Bronchial epithelial cell (primary cell): ENCODE results near the gene PFDN2. TPM values are rescaled to one million over a fixed set of nuclear protein-coding genes. Genes with fewer than 3 reads are reported as not detected.
A peak's percentile ranks its signal among the peaks of the same experiment; 100 is the strongest.
"Not testable (repeated sequence)": the region's sequence is repeated elsewhere in the genome, so short reads cannot be mapped to it uniquely, and the experiment has no call there.

Source experiments
- DNase-seq: peaks from one replicate; pipeline ENCODE4 v3.0.0-alpha.2; 2010; ENCODE audit warnings: low read depth
- FAIRE-seq: peaks from 2 replicates; lab custom pipeline; 2011; peaks lifted over from hg19 to GRCh38; lab: Jason Lieb, UNC
- H3K27me3 ChIP-seq: 2 replicates; pipeline ENCODE4 v1.5.1; 2011; ENCODE audit warnings: low read length; ENCODE audit not compliant: control insufficient read depth, insufficient read depth
- H3K36me3 ChIP-seq: 2 replicates; pipeline ENCODE4 v1.5.1; 2011; ENCODE audit warnings: low read length; ENCODE audit not compliant: control insufficient read depth, insufficient read depth
- H3K4me3 ChIP-seq: 2 replicates; pipeline ENCODE4 v1.5.1; 2011; ENCODE audit warnings: mild to moderate bottlenecking, low read depth, low read length, control low read depth
- total RNA-seq: library from RNA; depleted of rRNA; stranded (reverse); fragments of >200 nt; gene quantifications from 2 replicates; pipeline ENCODE4 v1.2.1, GENCODE V29; 2014
- TF ChIP-seq, protein P1 (sequence below): IDR thresholded peaks from 2 replicates; pipeline ENCODE4 v1.5.1; 2011; ENCODE audit warnings: mild to moderate bottlenecking, moderate library complexity, low read length, control low read depth, inconsistent platforms; ENCODE audit not compliant: insufficient read depth, severe bottlenecking

Gene PFDN2
- total RNA-seq, 1 donor from 2014 or later: 204 TPM

GRCh38 chr1:161122967-161123366 lies 5.1 kb upstream of the PFDN2 start:
- peaks cover 24% of the 10 kb centered on the region for H3K36me3 ChIP-seq
- no peak for DNase-seq
- H3K4me3 ChIP-seq: no peak overlapping the region
- TF ChIP-seq, protein P1, sequence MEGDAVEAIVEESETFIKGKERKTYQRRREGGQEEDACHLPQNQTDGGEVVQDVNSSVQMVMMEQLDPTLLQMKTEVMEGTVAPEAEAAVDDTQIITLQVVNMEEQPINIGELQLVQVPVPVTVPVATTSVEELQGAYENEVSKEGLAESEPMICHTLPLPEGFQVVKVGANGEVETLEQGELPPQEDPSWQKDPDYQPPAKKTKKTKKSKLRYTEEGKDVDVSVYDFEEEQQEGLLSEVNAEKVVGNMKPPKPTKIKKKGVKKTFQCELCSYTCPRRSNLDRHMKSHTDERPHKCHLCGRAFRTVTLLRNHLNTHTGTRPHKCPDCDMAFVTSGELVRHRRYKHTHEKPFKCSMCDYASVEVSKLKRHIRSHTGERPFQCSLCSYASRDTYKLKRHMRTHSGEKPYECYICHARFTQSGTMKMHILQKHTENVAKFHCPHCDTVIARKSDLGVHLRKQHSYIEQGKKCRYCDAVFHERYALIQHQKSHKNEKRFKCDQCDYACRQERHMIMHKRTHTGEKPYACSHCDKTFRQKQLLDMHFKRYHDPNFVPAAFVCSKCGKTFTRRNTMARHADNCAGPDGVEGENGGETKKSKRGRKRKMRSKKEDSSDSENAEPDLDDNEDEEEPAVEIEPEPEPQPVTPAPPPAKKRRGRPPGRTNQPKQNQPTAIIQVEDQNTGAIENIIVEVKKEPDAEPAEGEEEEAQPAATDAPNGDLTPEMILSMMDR: no peak
- no peaks in the 10 kb centered on the region for H3K27me3 ChIP-seq
- no peak for FAIRE-seq

DNA sequence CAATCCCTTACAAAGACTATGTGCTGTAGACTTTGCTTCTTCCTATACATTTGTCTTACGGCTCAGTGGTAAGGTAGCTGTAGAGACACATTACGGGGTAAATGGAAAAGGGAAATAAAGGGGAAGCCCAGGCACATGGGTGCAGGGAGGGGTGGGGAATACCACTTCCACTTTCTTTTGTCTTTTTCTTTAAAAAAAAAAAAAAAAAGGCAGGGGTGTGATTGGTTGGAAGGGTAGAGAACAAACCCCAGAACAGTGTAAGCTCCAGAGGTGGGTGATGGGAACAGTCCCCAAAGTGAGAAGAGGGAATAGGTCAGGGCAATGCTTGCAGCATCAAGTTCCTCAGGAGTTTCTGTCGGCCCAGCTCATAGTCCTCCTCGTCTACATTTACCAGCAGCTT lies 4.0 kb upstream of the PFDN2 start:
- H3K27me3 ChIP-seq: no peaks in the 10 kb centered on the region
- no peak overlapping the region for H3K4me3 ChIP-seq
- FAIRE-seq: no peak
- TF ChIP-seq, protein P1: no peak
- DNase-seq: no peak
- H3K36me3 ChIP-seq: peaks cover 24% of the 10 kb centered on the region

- TF ChIP-seq, protein P1: no peak
- Histone ChIP-seq H3K27me3 (no peaks in the 10 kb centered on the region), H3K36me3 (peaks cover 24% of the 10 kb centered on the region), H3K4me3 (no peak overlapping the region)
- FAIRE-seq (no peak), DNase-seq (no peak)
Observed at GRCh38 chr1:161121042-161121650, 3.3 kb upstream of the PFDN2 start.

DNA sequence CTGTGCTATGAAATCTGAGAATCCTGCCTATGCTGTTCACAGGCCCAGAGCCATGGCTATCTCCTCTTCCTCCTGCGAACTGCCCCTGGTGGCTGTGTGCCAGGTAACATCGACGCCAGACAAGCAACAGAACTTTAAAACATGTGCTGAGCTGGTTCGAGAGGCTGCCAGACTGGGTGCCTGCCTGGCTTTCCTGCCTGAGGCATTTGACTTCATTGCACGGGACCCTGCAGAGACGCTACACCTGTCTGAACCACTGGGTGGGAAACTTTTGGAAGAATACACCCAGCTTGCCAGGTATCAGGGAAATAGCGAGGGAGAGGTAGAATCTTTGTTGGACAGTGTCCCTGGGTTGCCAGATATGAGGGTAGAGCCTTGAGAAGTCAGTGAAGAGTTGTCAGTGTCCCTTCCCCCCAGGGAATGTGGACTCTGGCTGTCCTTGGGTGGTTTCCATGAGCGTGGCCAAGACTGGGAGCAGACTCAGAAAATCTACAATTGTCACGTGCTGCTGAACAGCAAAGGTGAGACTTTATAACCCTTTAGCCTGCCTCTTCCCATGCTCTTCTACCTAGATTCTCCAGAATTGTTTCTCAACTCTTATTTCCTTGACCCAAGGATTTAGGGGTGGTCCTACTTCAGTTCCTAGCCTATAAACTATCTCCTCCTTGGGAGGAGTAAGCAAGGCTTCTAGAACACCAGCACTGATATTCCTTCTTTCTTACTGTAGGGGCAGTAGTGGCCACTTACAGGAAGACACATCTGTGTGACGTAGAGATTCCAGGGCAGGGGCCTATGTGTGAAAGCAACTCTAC lies 1.5 kb upstream of the PFDN2 start:
- H3K36me3 ChIP-seq: peaks cover 24% of the 10 kb centered on the region
- TF ChIP-seq, protein P1: peak; percentile 50
- no peaks in the 10 kb centered on the region for H3K27me3 ChIP-seq
- FAIRE-seq (no peak), DNase-seq (peak; percentile 94)
- peak overlapping the region; percentile 97 for H3K4me3 ChIP-seq

GRCh38 chr1:161115961-161116360 lies 1.9 kb downstream of the PFDN2 start:
- H3K27me3 ChIP-seq: not testable (repeated sequence)

DNA sequence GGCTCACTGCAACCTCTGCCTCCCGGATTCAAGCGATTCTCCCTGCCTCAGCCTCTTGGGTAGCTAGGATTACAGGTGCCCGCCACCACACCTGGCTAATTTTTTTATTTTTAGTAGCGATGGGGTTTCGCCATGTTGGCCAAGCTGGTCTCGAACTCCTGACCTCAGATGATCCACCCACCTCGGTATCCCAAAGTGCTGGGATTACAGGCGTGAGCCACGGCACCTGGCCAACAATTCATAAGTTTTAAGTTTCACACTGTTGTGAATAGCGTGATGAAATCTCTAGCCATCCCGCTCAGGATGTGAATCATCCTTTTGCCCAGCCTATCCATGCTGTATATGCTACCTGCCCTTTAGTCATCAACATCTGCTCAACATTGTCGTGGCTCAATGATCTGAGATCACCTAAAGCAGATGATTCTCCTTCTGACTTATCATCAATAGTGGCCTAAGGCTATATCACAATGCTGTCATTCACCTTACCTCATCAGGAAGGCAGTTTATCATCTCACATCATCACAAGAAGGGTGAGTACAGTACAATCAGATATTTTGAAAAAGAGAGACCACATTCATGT lies 2.6 kb downstream of the PFDN2 start:
- Histone ChIP-seq H3K27me3 (no peaks in the 10 kb centered on the region), H3K36me3 (peaks cover 1% of the 10 kb centered on the region), H3K4me3 (no peak overlapping the region)
- peak; percentile 95 for FAIRE-seq
- DNase-seq: peak; percentile 100
- TF ChIP-seq, protein P1: no peak

More at GRCh38 chr1:161115961-161116360, 1.9 kb downstream of the PFDN2 start:
- not testable (repeated sequence) for H3K36me3 ChIP-seq, DNase-seq, FAIRE-seq, H3K4me3 ChIP-seq
